Esophagus muscularis mucosa (tissue), 2 donors: ENCODE data around the gene FRMD5.

Source experiments
- POLR2A ChIP-seq: fragments of 450-650 bp; IDR thresholded peaks from one replicate; pipeline ENCODE4 v1.6.1; 2017; ENCODE audit warnings: antibody characterized with exemption, moderate library complexity, mild to moderate bottlenecking, low read depth
- POLR2AphosphoS5 ChIP-seq, 2 donors: sonication (generic); formaldehyde crosslinking; IDR thresholded peaks; one replicate each; pipeline ENCODE4 v1.6.1; 2017; ENCODE audit warnings: antibody characterized with exemption in 2 of 2

GRCh38 chr15:43881944-43882343 is 313.1 kb downstream of the FRMD5 start:
- TF ChIP-seq POLR2A (no peak), POLR2AphosphoS5 (IDR thresholded peaks at IDR 0.05) (no peak)
